ENCODE measurements around the gene CDK4.

CDK4 gene

DNA sequence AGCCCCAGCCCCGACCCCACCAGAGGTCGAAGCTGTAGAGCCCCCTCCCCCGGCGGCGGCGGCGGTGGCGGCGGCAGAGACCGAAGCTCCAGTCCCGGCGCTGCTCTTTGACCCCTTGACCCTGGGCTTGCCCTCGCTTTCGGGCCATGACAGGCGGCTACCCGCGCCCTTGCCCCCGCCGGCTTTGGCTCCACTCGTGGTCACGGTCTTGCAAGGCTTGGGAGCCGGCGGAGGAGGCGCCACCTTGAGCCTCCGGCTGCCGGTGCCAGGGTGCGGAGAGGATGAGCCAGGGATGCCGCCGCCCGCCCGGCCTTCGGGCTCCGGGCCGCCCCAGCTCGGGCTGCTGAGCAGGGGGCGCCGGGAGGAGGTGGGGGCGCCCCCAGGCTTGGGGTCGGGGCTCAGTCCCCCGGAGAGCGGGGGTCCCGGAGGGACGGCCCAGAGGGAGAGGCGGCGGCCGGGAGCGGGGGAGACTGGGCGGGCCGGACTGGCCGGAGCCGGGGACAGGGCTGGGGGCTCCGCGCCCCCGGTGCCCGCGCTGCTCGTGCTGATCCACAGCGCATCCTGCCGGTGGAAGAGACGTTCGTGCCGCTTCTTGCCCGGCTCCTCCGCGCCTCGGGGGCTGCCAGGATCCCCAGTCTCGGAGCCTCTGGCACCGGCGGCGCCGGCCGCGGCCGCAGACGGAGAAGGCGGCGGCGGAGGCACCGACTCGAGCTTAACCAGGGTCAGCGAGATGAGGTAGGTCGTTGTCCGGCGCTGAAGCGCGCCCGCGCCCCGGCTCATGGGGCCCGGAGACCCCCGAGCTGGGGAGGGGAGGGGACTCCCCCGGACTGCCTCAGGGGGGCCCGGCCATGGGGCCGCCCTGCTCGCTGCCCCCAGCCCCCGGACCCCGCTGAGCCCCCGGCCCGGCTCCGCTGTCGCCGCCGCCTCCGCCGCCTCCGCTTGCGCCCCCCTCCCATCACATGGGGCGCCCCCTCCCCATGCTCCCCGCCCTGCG, 14.3 kb downstream of the CDK4 start:
- no peak for DNase-seq

DNA sequence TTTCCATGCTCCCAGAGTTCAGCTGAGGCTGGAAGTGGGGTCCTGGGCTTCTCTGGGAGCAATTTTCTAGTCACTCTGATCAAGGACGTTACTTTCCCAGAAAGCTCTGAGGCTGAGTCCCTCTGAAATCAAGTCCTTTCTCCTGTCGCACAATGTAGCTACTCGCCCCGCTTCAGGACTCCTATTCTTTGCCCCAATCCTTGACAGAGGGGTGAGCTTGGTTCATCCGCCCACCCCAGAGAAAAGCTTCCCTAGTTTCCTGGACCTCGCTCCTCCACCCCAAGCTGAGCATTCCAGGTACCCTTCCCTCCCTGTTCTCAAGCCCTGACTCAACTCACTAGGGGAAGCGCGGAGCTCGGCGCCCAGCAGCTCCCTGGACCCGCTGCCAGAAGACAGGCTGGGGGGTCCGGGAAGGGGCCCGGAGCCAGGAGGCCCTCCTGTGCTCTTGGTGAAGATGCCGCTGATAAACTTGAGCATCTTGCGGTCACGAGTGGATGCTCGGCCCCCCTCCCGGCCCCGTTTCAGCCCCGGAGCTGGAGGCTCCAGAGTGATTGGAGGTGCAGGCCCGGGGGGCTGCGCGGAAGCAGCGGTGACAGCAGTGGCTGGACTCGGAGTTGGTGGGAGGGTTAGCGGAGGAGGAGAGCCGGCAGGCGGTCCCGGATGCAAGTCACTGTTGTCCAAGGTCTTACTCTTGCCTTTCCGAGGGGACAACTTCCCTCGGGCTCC, 15.2 kb downstream of the CDK4 start:
- no peak for DNase-seq

DNA sequence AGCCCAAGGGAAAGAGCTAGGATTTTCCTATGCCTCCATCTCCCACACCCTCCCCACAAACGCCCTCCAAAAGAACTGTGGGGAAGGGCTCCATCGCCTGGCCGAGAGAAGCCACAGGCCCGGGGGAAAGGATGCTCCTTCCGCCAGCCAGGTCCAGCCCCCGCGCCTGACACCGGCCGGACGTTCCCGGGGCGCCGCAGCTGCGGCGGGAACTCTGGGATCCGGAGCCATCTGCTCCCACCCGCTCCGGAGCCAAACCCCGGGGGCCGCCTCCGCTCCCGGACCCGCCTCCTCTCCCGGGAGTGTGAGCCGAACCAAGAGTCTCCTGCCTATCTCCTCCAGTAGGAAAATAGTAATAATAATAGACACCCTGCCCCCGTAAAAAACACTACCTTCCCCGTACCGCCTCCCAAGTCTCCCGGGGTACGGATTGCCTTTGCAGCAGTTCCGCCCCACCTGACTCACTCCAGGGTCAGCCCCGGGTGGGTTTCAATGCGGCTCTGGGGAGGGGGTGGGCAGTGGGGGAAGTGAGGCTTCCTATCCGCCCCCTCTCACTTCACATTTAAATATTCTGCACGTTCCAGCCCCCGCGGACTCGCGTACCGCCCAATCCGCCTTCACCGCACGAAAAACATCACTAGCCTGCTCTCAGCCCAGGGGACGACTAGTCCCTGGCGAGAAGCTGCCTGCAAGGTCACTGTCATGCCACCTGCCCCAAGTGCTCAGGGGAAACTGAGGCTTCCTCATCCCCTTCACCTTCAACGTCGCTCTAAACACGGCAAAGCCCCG, 16.0 kb downstream of the CDK4 start:
- no peak for DNase-seq

DNA sequence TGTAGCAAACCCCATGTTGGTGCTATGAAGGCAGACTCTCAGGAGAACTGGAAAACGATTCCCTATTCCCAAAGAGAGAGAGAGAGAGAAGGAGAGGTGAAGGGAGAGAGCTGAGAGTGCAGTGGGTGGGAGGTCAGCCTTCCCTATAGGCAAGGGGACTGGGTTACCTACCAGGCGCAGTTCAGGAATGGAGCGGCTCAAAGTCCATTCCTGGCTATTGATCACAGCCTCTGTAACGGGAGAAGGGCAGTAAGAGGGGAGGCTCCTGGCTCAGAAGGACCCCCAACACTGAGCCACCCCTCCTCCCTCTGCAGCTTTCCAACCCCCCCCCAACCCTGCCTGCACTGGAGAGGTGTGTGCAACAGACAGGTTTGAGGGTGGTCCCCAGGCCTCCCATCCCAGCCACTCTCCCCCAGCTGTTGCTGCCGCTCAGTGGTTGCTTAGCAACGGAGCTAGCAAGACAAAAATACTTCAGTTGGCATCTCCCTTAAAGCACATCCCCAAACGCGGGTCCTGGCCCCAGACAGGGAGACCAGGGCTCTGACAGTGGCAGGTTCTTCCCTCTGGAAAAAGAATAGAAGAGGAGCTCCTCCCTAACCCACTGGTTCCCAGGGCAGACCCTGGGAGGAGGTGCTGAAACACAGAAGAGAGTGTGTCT, 16.8 kb downstream of the CDK4 start:
- no peak for DNase-seq

DNA sequence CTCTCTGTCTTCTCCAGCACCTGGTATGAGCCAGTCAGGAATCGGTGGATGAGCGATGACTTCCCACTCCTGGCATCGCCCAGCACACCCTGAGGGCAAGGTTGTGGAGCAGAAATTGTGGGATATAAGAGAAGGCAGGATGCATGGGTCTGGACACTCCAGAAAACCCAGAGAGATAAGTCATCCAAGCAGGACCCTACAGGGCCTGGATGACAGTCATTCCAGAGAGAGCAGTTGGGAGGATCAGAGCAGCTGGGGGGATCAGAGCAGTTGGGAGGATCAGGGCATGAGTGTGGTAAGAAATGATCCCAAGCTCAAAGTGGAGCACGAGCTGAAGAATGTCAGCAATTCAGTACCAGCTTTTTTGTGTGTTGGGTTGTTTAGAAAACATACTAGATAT, 17.5 kb downstream of the CDK4 start:
- DNase-seq: no peak

DNA sequence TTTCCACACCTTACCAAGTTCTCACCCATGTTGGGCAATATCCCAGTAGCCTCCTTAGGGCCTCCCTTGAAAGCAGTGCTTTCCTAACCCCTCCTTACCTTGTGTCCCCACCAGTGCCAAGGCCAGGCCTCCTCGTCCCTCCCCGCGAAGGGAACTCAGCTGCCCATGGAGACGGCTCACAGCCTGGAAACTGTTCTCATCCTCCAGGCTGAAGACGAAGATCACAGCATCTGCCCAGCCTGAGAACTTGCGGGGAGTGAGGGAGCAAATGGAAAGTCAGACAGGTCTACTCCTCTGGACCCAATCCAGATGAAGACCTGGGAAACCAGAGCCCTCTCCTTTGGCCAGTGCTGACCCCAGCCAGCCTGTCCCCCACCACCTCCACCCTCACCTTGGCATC, 18.2 kb downstream of the CDK4 start:
- no peak for DNase-seq

DNA sequence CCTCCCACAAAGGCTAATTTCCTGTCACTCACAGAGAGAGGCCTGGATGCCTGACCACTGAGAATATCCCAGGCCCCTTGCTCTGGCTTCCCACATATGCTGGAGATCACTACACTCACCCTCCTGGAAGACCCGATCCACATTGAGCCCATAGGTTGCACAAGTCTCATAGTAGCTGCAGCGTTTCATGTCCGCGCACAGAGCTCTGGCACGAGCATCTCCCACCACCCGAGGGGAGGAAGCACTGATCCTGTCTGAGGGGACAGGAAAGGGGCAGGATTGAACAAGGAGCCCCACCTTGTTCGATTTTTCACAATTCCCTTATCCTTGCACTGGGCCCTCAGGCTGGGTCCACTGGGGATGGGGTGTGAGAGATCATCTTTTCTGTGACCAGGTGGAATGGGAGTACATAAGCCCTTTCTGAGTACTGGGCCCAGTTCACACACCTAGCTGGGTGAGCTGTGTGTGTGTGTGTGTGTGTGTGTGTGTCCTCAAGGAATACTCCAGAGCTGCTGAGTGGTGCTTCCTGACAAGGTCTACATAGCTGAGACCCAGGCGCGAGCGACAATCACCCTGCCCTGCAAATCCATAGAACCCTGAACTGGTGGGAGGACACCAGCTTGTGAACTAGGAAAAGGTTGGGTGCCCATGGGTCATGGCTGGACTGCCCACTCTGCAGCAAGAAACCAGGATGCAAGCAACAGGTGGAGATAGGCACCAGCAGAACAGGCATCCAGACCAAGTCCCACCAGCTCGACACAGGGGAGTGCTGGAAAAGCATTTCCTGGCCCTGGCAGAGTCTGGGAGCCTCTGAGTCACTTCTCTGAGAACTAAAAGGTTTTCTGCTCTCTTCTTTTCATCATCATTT, 19.1 kb downstream of the CDK4 start:
- DNase-seq: no peak

DNA sequence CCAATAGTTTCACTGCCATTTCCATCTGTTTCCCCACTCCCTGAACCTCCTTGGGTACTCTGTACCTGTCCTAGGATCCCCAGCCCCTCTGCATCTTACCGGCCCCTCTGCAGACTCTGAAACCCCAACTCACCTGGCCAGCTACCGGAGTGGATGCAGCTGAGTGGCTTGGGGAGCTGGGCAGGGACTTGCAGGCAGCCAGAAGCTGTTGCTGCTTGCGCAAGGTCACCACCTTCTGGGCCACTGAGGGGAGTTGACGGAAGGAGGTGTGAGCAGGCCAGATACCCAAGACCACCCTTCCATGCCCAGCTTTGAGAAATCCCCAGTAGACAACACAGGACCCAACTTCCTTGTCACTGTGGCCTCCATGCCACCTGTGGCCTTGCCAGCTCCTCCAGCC, 19.8 kb downstream of the CDK4 start:
- DNase-seq: no peak

DNA sequence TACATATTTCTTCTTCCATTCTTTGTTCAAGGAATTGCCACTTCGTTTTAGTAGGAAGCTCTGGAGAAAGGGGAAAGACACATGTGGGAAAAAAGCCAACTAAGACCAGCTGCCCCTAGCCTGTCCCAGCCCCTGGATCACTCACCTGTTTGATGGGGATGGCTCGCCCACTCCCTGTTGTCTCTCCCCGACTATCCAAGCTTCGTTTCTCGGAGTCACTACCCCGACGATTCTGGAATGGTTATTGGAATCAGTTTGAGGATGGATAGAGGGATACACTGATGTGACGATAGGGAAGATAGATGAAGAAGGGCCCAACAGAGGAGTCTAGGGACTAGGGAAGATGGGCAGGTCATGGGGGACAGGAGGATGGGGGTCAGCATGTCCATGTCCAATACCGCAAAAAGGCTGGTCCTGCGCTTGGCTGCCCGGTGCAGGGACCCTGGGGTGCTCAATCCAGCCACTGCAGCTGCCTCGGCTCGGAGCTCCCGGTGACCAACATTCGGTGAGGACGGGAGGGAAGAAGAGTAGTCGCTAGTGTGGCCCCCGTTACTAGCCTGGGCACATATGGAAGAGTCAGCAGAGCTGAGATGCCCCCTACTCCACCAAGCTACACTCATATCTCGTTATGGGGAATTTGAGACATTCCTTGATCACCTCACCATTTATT, 20.6 kb downstream of the CDK4 start:
- no peak for DNase-seq

DNA sequence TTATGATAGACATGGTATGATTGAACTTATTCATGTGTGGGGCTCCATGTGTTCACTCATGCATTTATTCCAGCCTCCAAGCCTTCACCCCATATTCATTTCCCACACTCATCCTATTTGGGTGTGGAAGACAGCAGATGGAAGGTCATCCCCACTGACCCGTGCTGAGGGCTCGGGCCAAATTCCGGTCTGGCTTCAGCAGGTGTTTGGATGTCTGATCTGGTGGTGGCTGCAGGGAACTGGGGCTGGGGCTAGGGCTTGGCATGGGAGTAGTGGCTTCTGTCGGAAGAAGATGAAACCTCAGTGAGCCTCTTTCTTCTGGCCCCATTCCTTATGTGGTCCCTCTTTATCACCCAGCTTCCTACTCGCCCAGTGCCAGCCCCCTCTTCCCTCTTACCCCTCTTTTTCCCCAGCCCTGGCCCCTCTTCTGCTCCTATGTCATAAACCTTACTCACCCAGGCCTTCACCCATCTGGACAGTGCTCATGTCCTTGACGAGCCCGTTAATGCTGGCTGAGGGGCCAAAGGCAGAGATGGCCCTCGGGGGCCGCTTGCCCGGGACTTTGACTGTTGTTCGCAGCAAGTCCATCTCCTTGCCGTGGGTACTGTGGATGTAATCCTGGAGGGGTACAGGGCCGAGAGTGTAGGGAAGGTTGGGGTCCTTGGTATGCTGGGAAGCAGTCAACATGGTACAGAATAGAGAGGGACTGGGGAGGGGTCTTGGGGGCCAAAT, 21.6 kb downstream of the CDK4 start:
- no peak for DNase-seq

DNA sequence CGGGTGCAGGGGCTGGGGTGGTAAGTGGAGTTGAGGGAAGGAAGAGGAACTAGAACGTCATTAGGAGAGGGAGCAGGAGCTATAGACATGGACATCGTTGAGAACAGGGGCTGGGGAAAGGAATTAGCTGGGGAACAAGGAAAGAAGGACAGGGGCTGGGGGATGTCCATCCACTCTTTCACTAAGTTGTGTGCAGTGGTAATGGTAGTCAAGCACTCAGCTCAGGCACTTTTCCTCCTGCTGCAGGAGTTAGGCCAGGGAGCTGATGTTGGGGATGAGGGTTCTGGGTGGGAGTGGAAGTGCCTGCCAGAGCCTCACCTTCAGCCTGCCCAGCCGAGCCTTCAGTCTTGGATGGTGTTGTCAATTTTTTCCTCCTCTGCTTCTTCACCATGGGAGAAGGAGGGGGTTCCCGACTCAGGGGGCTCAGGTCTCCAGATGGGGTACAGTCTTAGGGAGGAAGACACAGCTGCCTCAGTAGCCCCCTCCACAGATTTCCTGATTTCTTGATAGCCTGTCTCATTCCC, 22.7 kb downstream of the CDK4 start:
- no peak for DNase-seq

DNA sequence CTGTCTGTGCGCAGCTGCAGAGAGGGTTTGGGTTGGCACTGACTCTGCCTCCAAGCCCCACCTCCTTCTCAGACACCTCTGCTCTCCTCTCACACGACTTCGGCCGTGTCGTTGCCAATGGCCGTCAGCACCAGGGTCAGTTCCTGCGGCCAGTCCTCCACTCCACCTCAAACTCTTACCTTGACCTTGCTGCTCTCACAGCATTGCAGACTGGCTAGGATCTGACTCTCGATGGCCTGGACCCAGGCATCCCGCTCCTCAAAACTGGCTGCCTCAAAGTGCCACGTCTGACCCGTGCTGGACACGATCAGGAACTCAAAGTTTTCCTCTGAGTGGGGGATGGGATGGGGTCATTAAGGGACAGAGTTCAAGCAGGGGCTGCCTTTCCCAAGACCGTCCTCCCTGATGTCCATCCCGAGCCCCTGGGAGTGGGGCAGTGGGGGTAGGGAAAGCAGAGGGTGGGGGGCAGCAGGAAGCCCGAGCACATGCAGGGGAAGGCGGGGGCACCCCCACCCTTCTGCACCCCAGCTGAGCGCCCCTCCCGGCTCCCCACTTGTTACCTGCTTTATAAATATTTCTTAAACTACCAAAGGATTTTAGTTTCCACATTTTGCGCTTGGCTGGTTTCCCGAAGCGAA, 24.2 kb downstream of the CDK4 start:
- no peak for DNase-seq

DNA sequence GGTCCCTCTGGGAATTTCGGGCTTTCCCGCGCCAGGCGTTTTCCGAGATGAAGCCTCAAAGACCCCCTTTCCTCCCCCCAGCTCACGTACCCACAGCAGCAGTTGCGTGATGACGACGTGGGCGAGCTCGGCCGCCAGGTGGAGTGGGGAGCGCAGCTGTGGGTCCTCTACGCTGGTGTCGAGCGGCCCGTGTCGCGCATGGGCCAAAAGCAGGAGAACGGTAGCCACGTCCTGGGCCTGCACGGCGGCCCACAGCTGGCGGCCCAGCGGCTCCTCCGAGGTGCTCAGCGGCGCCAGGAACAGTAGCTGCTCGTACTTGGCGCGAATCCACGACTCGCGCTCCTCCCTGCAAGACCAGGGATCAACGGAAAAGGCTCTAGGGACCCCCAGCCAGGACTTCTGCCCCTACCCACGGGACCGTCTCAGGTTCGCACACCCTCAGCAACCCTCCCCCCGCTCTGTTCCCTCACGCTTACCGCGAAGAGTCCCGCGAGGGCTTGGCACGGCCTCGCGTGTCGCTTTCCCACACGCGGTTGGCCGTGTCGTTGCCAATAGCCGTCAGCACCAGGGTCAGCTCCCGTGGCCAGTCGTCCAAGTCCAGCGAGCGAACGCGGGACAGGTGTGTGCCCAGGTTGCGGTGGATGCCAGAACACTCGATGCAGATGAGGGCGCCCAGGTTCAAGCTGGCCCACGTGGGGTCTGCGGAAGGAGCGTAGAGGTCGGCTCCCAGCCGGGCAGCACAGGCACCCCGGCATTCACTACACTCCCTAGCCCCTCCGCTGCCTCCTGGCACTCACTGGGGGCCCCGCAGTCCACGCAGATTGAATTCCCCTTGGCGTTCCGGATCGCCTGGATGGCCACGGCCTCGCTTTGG, 25.0 kb downstream of the CDK4 start:
- no peak for DNase-seq

DNA sequence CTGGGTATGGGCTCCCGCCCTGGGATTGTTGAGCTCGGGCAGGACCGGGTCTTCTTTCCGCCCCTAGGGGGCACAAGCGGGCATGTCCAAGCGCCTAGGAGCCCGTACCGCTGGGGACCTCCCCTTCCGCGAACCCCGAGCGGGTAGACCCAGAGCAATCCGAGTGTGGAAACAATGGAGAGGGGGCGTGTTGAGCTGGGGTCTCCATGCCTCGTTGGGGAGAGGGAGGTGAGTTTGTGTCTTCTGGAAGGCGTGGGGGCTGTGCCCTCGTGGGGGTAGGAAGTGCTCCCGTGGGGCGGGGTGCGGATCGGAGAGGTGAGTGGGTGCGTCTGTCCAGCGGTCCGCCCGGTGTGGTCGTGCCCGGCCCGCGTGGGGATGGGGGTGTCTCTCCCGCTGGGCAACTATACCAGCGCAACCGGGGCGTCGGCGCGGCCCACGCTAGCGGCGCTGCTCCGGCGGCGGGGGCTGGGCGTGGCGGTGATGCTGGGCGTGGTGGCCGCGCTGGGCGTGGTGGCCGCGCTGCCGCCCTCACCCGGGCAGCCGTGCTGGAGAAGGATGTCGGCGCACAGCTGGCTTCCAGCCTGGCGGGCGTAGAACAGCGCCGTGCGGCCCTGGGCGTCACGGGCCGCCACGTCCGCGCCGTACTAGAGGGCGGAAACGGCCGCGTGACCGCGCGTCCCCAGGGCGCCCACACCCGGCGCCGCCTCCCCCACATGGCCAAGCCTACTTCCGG, 25.8 kb downstream of the CDK4 start:
- DNase-seq: peak; percentile 13

DNA sequence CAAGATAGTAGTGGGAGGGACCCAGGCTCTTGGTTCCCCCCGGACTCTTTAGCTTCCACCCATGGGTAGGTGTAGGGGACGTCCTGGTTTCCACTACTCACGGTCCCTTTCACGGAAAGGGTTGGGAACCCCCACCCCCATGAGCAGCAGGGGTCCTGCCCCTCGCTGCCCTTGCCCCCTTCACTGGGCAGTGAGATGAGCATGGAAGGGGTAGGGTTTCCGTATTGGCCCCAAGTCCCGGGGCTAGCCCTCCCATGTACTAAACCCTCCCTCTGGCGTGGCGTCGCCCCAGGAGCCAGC, 26.3 kb downstream of the CDK4 start:
- DNase-seq: no peak

DNA sequence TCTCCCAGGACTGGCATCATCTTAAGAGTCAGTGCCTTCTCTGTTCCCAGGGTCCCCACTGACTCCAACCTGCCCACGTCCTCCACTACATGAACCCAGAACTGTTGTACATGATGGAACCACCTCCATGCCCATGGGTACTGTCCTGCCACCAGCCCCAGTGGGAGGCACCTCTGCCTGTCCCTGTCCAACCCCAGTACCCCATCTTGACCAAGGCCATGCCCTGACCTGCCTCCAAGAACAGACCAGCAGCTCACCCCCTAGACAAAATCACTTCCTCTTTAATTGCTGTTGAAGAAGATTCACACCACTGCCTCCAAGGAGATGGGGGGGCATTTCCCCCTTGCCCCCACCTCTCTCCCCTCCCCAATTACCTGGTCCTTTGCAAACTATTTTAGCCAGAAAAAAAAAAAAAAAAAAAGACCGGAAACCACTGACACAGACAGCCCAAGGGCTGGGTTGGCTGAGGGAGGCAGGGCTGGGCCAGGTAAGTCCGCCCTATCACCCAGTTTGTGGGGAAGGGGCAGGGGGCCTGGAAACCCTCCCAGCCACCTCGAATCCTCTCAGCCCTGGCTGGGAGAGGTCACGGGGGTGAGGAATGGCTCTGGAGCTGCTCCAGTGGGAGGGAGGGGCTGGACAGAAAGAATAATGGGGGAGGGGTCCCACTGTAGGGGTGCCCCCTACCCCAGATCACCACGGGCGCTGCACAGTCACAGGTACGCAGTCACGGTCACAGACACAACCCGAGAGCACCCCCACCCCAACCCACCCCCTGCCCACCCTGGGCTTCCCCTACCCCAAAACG, 27.0 kb downstream of the CDK4 start:
- no peak for DNase-seq

All from effector CD8-positive, alpha-beta T cell (primary cell).